PC-3 (cell line): Measurements from ENCODE around the gene TTC24.

ENCODE experiments used
- CTCF ChIP-seq: fragments of 300-600 bp; sonication (generic); conservative IDR thresholded peaks from 2 replicates; pipeline ENCODE4 v1.5.1; 2017; ENCODE audit warnings: antibody characterized with exemption, low read depth, mild to moderate bottlenecking, low read length
- EZH2 ChIP-seq: fragments of 300-600 bp; sonication (generic); IDR thresholded peaks from one replicate; pipeline ENCODE4 v1.6.1; 2017; ENCODE audit warnings: antibody characterized with exemption, mild to moderate bottlenecking, low read length; ENCODE audit not compliant: unreplicated experiment
- EZH2phosphoT487 ChIP-seq: fragments of 300-600 bp; sonication (generic); IDR thresholded peaks from 2 replicates; pipeline ENCODE4 v1.6.1; 2018; ENCODE audit warnings: mild to moderate bottlenecking, antibody characterized with exemption, low read length, borderline replicate concordance

GRCh38 chr1:156596426-156596825 lies 16.9 kb downstream of the TTC24 start:
- TF ChIP-seq CTCF (no peak), EZH2 (no peak), EZH2phosphoT487 (no peak)
